Lung (tissue), 12 donors: ENCODE results near the gene DOCK4. TPM values are rescaled to one million over a fixed set of nuclear protein-coding genes. Genes with fewer than 3 reads are reported as not detected.

Source experiments
- ATAC-seq: fragments of 200-7000 bp; cut with Tn5 transposase; one replicate; pipeline ENCODE4 v1.9.1; 2020; ENCODE audit warnings: moderate number of reproducible peaks; ENCODE audit not compliant: insufficient read depth, low FRiP score
- DNase-seq, 3 donors: peaks; one replicate each; pipeline ENCODE4 v3.0.0-alpha.2; 2013 to 2017
- H3K27ac ChIP-seq, 2 donors: one replicate each; pipeline ENCODE4 v1.5.1; 2013; ENCODE audit warnings: mild to moderate bottlenecking in 2 of 2, moderate library complexity in 2 of 2, control low read depth in 1 of 2, inconsistent platforms in 1 of 2, low read depth in 1 of 2, low read length in 1 of 2
- H3K27me3 ChIP-seq, 3 donors: one replicate each; pipeline ENCODE4 v1.5.1; 2013; ENCODE audit warnings: low read length in 2 of 3; ENCODE audit not compliant: control insufficient read depth in 3 of 3, insufficient read depth in 3 of 3
- H3K36me3 ChIP-seq, 4 donors: one replicate each; pipeline ENCODE4 v1.5.1; 2013; ENCODE audit warnings: low read length in 4 of 4, mild to moderate bottlenecking in 1 of 4, moderate library complexity in 1 of 4; ENCODE audit not compliant: control insufficient read depth in 4 of 4, insufficient read depth in 4 of 4
- H3K4me1 ChIP-seq, 5 donors: one replicate each; pipeline ENCODE4 v1.5.1; 2013; ENCODE audit warnings: low read length in 5 of 5, mild to moderate bottlenecking in 2 of 5, moderate library complexity in 1 of 5; ENCODE audit not compliant: control insufficient read depth in 5 of 5, insufficient read depth in 5 of 5
- H3K4me3 ChIP-seq: one replicate; pipeline ENCODE4 v1.5.1; 2013; ENCODE audit warnings: mild to moderate bottlenecking, control low read depth, moderate library complexity
- H3K9ac ChIP-seq, 2 donors: one replicate each; pipeline ENCODE4 v1.5.1; 2013; ENCODE audit warnings: low read length in 2 of 2, control low read depth in 1 of 2; ENCODE audit not compliant: insufficient read depth in 1 of 2
- H3K9me3 ChIP-seq, 4 donors: one replicate each; pipeline ENCODE4 v1.5.1; 2013; ENCODE audit warnings: low read length in 3 of 4, mild to moderate bottlenecking in 1 of 4, moderate library complexity in 1 of 4; ENCODE audit not compliant: control insufficient read depth in 4 of 4, insufficient read depth in 3 of 4
- CTCF ChIP-seq: IDR thresholded peaks from 2 replicates; pipeline ENCODE4 v1.5.1; 2012; ENCODE audit warnings: mild to moderate bottlenecking; ENCODE audit errors: control extremely low read depth, extremely low read depth
- WGBS, 2 donors: extraction: QIAGEN DNeasy Blood & Tissue Kit; methylation state at CpG; one replicate each; pipeline ENCODE4 v1.1.7; 2013; 5-methylcytosine and 5-hydroxymethylcytosine counted together
- polyA plus RNA-seq, 2 donors: library from polyadenylated mRNA; stranded (reverse); fragments of 200-250 nt; gene quantifications; one replicate each; pipeline ENCODE4 v1.2.1, GENCODE V29; 2013
- total RNA-seq, 2 donors: library from RNA; depleted of rRNA in 1 of 2; stranded (reverse); fragments of >200 nt in 1 of 2; gene quantifications; one replicate each; pipeline ENCODE4 v1.2.1, GENCODE V29; 2014 to 2021
- donor health status: control.
- donor health status: control.
- donor health status: Bipolar disorder and iron deficiency.
- donor health status: healthy.
- donor health status: DM: yes; HTN: yes; CAD: no.

DOCK4 gene
- total and polyA plus RNA-seq, 4 donors = 18.7 to 163 (median 40.3) TPM

GRCh38 chr7:111730476-111731300, 475.5 kb downstream of the DOCK4 start:
- Histone ChIP-seq H3K9ac (no peak overlapping the region), H3K27ac (no peak overlapping the region), H3K27me3 (no peaks in the 10 kb centered on the region), H3K4me3 (no peak overlapping the region), H3K36me3 (peaks cover 17 to 33% (median 26%) of the 10 kb centered on the region in 4 donors), H3K9me3 (no peaks in the 10 kb centered on the region), H3K4me1 (peaks cover 0 to 14% (median 6%) of the 10 kb centered on the region in 5 donors)
- DNase-seq = peak in 2 of 3 donors; percentile 41 to 58
- WGBS, 2 donors = 89 to 92% methylated on average over 13 of the region's 13 CpGs
- ATAC-seq = no peak
- TF ChIP-seq CTCF = no peak

- H3K9ac ChIP-seq = no peak overlapping the region
- WGBS, 2 donors = 85 to 88% methylated on average over 6 of the region's 6 CpGs
- peaks cover 0 to 8% (median 2%) of the 10 kb centered on the region in 5 donors for H3K4me1 ChIP-seq
- no peaks in the 10 kb centered on the region for H3K9me3 ChIP-seq
- no peaks in the 10 kb centered on the region for H3K27me3 ChIP-seq
- no peak overlapping the region for H3K4me3 ChIP-seq
- no peak for ATAC-seq
- H3K36me3 ChIP-seq = peaks cover 17 to 33% (median 26%) of the 10 kb centered on the region in 4 donors
- DNase-seq = no peak
- no peak overlapping the region for H3K27ac ChIP-seq
- TF ChIP-seq CTCF = no peak
Measured at GRCh38 chr7:111730057-111730456, 476.1 kb downstream of the DOCK4 start.

GRCh38 chr7:111729483-111729882, 476.7 kb downstream of the DOCK4 start:
- no peak for TF ChIP-seq CTCF
- Histone ChIP-seq H3K4me3 (no peak overlapping the region), H3K36me3 (peaks cover 17 to 33% (median 23%) of the 10 kb centered on the region in 4 donors), H3K4me1 (peaks cover 0 to 3% (median 0%) of the 10 kb centered on the region in 5 donors), H3K9ac (no peak overlapping the region), H3K27ac (no peak overlapping the region), H3K27me3 (no peaks in the 10 kb centered on the region), H3K9me3 (no peaks in the 10 kb centered on the region)
- ATAC-seq (no peak), DNase-seq (no peak)
- WGBS, 2 donors = 91 to 92% methylated on average over 7 of the region's 7 CpGs
